Bronchus fibroblast of lung (primary cell): Measurements from ENCODE around the gene DAZ3. TPM values are rescaled to one million over a fixed set of nuclear protein-coding genes. Genes with fewer than 3 reads are reported as not detected.

Experiments used
- total RNA-seq: library from RNA; depleted of rRNA; stranded (reverse); fragments of >200 nt; gene quantifications from 2 replicates; pipeline ENCODE4 v1.2.3, GENCODE V29; 2015

Gene DAZ3
- not detected in 2 replicates for total RNA-seq

DNA sequence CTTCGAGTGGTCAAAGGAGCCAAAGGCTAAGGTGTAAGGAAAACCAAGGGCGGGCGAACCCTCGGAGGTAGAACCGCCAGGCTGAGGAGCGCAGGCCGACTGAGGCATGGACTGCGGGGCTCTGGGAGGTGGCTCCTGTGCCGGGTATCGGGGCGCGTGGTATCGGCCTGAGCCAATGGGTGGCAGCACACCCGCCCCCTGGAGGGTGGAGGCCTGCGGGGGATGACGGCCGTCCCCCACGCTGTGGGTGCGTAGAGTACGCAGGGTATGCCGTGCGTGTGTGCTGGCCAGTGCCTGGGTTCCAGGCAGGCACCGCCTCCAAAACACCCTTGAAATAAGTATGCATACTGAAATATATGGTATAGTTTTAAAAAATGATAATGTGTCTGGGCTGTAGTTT lies at the start of gene DAZ3:
DAZ3 (minus strand) TSS at position 101 of the 400 bp plus-strand sequence. CDS start 208 bp downstream, outside the sequence.

DNA sequence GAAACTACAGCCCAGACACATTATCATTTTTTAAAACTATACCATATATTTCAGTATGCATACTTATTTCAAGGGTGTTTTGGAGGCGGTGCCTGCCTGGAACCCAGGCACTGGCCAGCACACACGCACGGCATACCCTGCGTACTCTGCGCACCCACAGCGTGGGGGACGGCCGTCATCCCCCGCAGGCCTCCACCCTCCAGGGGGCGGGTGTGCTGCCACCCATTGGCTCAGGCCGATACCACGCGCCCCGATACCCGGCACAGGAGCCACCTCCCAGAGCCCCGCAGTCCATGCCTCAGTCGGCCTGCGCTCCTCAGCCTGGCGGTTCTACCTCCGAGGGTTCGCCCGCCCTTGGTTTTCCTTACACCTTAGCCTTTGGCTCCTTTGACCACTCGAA lies 20.4 kb upstream of the DAZ3 start, which contains the start of gene DAZ4:
DAZ4 (plus strand) TSS at position 301 of the 400 bp plus-strand sequence. CDS start 208 bp downstream, outside the sequence.

Other genes with a start within 250 kb of the DAZ3 start
- gene BPY2B, start 195.4 kb downstream of the DAZ3 start, total RNA-seq = not detected in 2 replicates
- not detected in 2 replicates for gene DAZ4, start 20.5 kb upstream of the DAZ3 start, total RNA-seq
- not detected in 2 replicates for gene BPY2C, start 238.7 kb upstream of the DAZ3 start, total RNA-seq